GM21717 (cell line): ENCODE results near the gene ZBTB16.

ENCODE experiments used
- ATAC-seq: cut with Tn5 transposase; IDR thresholded peaks from one replicate; pipeline ENCODE4 v1.9.1; 2021; ENCODE audit warnings: mild to moderate bottlenecking, moderate library complexity; ENCODE audit not compliant: unreplicated experiment

ZBTB16 gene

GRCh38 chr11:114232400-114233059, 173.0 kb downstream of the ZBTB16 start:
- ATAC-seq: no peak

- ATAC-seq: no peak
Measured at GRCh38 chr11:114233755-114234154, 174.2 kb downstream of the ZBTB16 start.

GRCh38 chr11:114236829-114237228, 177.3 kb downstream of the ZBTB16 start:
- no peak for ATAC-seq

GRCh38 chr11:114237321-114238280, 178.1 kb downstream of the ZBTB16 start:
- ATAC-seq: no peak

GRCh38 chr11:114239753-114240161, 180.2 kb downstream of the ZBTB16 start:
- ATAC-seq: no peak

GRCh38 chr11:114242032-114242431, 182.5 kb downstream of the ZBTB16 start:
- ATAC-seq: no peak

- ATAC-seq: no peak
Measured at GRCh38 chr11:114243461-114244372, 184.2 kb downstream of the ZBTB16 start.

GRCh38 chr11:114244726-114245394, 185.3 kb downstream of the ZBTB16 start:
- ATAC-seq: no peak

- no peak for ATAC-seq
Measured at GRCh38 chr11:114246321-114247069, 187.0 kb downstream of the ZBTB16 start.

- no peak for ATAC-seq
Measured at GRCh38 chr11:114247070-114247789, 187.7 kb downstream of the ZBTB16 start.

- ATAC-seq: no peak
Measured at GRCh38 chr11:114250180-114250579, 190.7 kb downstream of the ZBTB16 start.

GRCh38 chr11:114250993-114251814, 191.7 kb downstream of the ZBTB16 start:
- ATAC-seq: no peak

GRCh38 chr11:114251815-114252337, 192.4 kb downstream of the ZBTB16 start:
- no peak for ATAC-seq

GRCh38 chr11:114252767-114253166, 193.3 kb downstream of the ZBTB16 start:
- ATAC-seq: no peak

- no peak for ATAC-seq
Measured at GRCh38 chr11:114253771-114254170, 194.3 kb downstream of the ZBTB16 start.

GRCh38 chr11:114254571-114255146, 195.1 kb downstream of the ZBTB16 start:
- no peak for ATAC-seq

GRCh38 chr11:114255289-114255688, 195.8 kb downstream of the ZBTB16 start:
- ATAC-seq: no peak
